Measurements from ENCODE around the gene IGSF10. TPM values are rescaled to one million over a fixed set of nuclear protein-coding genes. Genes with fewer than 3 reads are reported as not detected.

The IGSF10 gene
- total RNA-seq, 3 donors from 2014 or later (not counting 1 experiment from before 2014, with no cell fraction given): 0.02 TPM; not detected in 2

DNA sequence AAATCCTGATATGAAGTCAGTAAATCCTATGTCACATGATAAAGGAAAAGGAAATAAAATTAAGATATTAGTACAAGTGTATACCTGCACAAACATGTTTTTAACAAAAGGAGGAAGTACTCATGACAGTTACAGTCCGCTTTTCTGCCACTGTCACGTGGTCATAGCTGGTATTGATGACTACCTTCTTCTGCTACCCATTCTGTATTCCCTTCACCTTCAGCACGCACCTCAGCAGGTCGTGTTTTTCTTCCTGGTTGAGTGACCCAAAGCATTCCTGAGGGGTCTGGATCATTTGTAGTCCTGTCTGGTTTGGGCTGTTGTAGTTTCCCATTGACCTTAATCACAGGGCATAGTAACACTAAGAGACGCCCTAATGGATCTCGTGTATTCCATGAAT is 41.1 kb downstream of the IGSF10 start:
- TF ChIP-seq, protein P1, sequence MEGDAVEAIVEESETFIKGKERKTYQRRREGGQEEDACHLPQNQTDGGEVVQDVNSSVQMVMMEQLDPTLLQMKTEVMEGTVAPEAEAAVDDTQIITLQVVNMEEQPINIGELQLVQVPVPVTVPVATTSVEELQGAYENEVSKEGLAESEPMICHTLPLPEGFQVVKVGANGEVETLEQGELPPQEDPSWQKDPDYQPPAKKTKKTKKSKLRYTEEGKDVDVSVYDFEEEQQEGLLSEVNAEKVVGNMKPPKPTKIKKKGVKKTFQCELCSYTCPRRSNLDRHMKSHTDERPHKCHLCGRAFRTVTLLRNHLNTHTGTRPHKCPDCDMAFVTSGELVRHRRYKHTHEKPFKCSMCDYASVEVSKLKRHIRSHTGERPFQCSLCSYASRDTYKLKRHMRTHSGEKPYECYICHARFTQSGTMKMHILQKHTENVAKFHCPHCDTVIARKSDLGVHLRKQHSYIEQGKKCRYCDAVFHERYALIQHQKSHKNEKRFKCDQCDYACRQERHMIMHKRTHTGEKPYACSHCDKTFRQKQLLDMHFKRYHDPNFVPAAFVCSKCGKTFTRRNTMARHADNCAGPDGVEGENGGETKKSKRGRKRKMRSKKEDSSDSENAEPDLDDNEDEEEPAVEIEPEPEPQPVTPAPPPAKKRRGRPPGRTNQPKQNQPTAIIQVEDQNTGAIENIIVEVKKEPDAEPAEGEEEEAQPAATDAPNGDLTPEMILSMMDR (IDR thresholded peaks at IDR 0.05): no peak
- intact Hi-C loops (cut with micrococcal nuclease): no loop called here
- Mint-ChIP-seq H3K36me3 (no peaks in the 10 kb centered on the region), H3K4me3 (no peak overlapping the region), H3K27ac (no peak overlapping the region), H3K27me3 (ENCODE audit: low read depth in 2 of 2) (no peaks in the 10 kb centered on the region), H3K4me1 (peaks cover 0 to 4% of the 10 kb centered on the region in 2 donors), H3K9me3 (no peaks in the 10 kb centered on the region)
- Histone ChIP-seq H3K4me1 (ENCODE audit: control insufficient read depth, insufficient read depth, low read length) (no peaks in the 10 kb centered on the region), H3K27me3 (ENCODE audit: control insufficient read depth, insufficient read depth, low read length) (no peaks in the 10 kb centered on the region), H3K4me3 (ENCODE audit: low read length) (no peak overlapping the region), H3K36me3 (ENCODE audit: control insufficient read depth, insufficient read depth, low read length) (no peaks in the 10 kb centered on the region), H3K27ac (ENCODE audit: low read length) (no peak overlapping the region), H3K9me3 (ENCODE audit: control insufficient read depth, insufficient read depth, low read length) (no peaks in the 10 kb centered on the region)
- no peak for DNase-seq
- no peak for ATAC-seq
- WGBS (ENCODE audit: insufficient coverage): 79% methylated on average over 4 of the region's 6 CpGs

DNA sequence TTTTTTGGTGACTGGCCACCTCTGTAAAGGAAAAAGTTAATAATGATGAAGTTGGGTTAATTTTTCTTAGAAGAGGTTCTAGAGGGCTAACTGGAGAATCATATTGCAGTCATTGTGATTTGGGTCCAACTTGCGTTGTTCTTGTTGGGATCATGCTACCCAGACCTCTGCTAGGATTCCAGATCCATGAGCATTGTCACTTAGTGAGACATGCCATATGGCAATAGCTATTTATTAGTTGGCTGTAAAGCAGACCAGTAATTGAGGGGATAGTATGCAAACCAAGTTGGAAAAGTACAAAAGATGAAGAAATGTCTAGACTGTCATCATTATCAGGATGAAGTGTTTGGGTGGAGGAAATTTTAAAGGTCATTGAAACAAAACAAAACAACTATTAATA is 45.6 kb downstream of the IGSF10 start:
- Mint-ChIP-seq H3K36me3 (no peaks in the 10 kb centered on the region), H3K4me3 (no peak overlapping the region)
- 90% methylated on average over 1 of the region's 1 CpG for WGBS (ENCODE audit: insufficient coverage)

DNA sequence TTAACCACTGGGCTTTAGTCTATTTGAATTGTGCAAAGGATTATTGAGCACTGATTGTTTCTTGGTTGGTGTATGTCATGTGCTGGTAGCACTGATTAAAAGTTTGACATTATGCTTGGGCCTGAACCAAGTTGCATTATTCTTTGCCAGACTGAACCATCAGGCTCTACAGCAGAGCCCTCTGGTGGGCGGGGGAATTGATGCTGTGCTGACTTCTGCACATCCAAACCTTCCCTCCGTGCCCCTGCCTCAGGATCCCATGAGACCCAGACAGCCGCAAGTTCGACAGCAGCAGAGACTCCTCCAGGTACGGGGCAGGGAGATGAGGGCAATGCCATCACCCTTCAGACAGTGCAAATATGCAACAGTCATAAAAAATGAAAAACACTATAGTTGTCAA is 47.9 kb downstream of the IGSF10 start:
- intact Hi-C loops (cut with micrococcal nuclease): no loop called here
- Histone ChIP-seq H3K36me3 (ENCODE audit: control insufficient read depth, insufficient read depth, low read length) (no peaks in the 10 kb centered on the region), H3K4me3 (ENCODE audit: low read length) (no peak overlapping the region), H3K9me3 (ENCODE audit: control insufficient read depth, insufficient read depth, low read length) (no peaks in the 10 kb centered on the region), H3K27me3 (ENCODE audit: control insufficient read depth, insufficient read depth, low read length) (no peaks in the 10 kb centered on the region), H3K27ac (ENCODE audit: low read length) (no peak overlapping the region), H3K4me1 (ENCODE audit: control insufficient read depth, insufficient read depth, low read length) (no peaks in the 10 kb centered on the region)
- DNase-seq (no peak), ATAC-seq (no peak)
- H3K27me3 Mint-ChIP-seq (ENCODE audit: low read depth in 2 of 2): no peaks in the 10 kb centered on the region
- WGBS (ENCODE audit: insufficient coverage): 89% methylated on average over 5 of the region's 5 CpGs
- no peak overlapping the region for H3K4me3 Mint-ChIP-seq
- no peaks in the 10 kb centered on the region for H3K4me1 Mint-ChIP-seq
- no peaks in the 10 kb centered on the region for H3K36me3 Mint-ChIP-seq
- H3K9me3 Mint-ChIP-seq: no peaks in the 10 kb centered on the region
- TF ChIP-seq, protein P1 (IDR thresholded peaks at IDR 0.05): no peak
- H3K27ac Mint-ChIP-seq: no peak overlapping the region

More for the DNA sequence above, 45.6 kb downstream of the IGSF10 start:
- ATAC-seq (no peak), DNase-seq (no peak)
- no peaks in the 10 kb centered on the region for H3K9me3 ChIP-seq (ENCODE audit: control insufficient read depth, insufficient read depth, low read length)
- Mint-ChIP-seq H3K9me3 (no peaks in the 10 kb centered on the region), H3K27me3 (ENCODE audit: low read depth in 2 of 2) (no peaks in the 10 kb centered on the region), H3K4me1 (no peaks in the 10 kb centered on the region), H3K27ac (no peak overlapping the region)
- no peak overlapping the region for H3K27ac ChIP-seq (ENCODE audit: low read length)
- no peaks in the 10 kb centered on the region for H3K27me3 ChIP-seq (ENCODE audit: control insufficient read depth, insufficient read depth, low read length)
- H3K36me3 ChIP-seq (ENCODE audit: control insufficient read depth, insufficient read depth, low read length): no peaks in the 10 kb centered on the region
- no peak overlapping the region for H3K4me3 ChIP-seq (ENCODE audit: low read length)
- TF ChIP-seq, protein P1 (IDR thresholded peaks at IDR 0.05): no peak
- no peaks in the 10 kb centered on the region for H3K4me1 ChIP-seq (ENCODE audit: control insufficient read depth, insufficient read depth, low read length)
- intact Hi-C loops (cut with micrococcal nuclease): no loop called here

Other genes starting within 250 kb of the IGSF10 start
- under 1 TPM; 0.25 to 0.93 (median 0.31) TPM for gene P2RY14, start 182.5 kb downstream of the IGSF10 start, total RNA-seq
- gene GPR87, start 144.2 kb downstream of the IGSF10 start, total RNA-seq: not detected
- 1 to 10 TPM in 1 of 3 donors, under 1 TPM in 2; 0.59 to 6.5 (median 0.88) TPM for gene P2RY13, start 131.5 kb downstream of the IGSF10 start, total RNA-seq
- gene P2RY12, start 76.3 kb downstream of the IGSF10 start, total RNA-seq: 1 to 10 TPM in 2 of 3 donors, under 1 TPM in 1; 0.52 to 1.6 (median 1.3) TPM